Cerebellar nuclear complex (tissue), 1 donor: Measurements from ENCODE around the gene C9orf43.

Experiments used
- DNase-seq, 2 experiments: peaks; one replicate each; lab custom pipeline; 2025; lab: John Stamatoyannopoulos, UW

The C9orf43 gene

GRCh38 chr9:113468716-113469448, 58.3 kb downstream of the C9orf43 start:
- DNase-seq = no peak

DNA sequence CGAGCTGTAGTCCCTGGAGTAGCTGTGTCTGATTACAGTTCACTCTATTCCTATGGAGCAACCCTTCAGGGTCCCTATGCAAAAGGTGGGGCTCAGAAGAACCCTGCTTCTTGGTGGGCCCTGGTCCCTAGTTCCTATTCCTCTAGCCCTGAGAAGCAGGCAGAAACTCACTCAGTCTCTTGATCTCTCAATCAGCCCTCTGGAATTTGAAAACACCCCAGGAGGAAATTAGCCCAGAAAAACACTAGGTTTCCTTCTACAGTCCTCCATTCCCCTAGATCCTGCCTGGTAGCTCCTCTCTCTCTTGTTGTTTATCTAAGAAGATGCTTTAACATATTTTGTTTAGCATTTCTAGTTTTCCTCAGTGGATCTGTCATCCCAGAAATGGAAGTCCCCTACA, 60.6 kb downstream of the C9orf43 start:
- DNase-seq = no peak

- DNase-seq = no peak
Measured at GRCh38 chr9:113471566-113471965, 61.0 kb downstream of the C9orf43 start.

GRCh38 chr9:113472199-113472598, 61.7 kb downstream of the C9orf43 start:
- no peak for DNase-seq

DNA sequence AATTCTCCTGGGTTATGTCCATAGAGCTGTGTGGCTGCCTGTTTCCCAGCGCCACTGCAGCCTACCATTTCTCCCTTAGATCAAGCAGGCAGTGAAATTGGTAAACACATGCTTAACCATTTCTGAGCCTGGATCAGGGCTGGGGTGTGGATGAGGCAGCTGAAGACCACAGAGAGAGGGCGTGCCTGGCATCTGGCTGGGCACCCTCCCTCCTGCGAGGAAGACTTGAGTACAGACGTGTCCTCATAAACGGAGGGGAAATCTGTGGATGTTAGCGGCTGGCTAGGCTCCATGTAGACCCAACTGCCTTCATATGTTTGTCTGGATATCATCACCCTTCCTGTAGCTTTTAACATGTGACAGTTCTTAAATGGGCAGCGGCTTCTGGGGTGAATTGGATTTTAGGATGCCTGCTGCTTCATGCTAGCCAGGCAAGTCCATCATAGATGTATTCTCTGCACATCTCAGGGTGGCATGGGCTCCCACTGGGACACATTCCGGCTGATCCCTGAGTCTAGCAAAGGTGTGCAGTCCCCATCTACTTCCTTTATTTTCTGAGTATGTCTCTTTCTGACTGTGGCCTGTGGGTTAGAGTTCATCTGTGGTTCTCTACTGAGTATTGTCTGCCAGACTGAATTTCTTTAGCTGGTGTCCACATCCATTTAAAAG, 63.9 kb downstream of the C9orf43 start:
- DNase-seq = no peak

- no peak for DNase-seq
Measured at GRCh38 chr9:113475031-113475430, 64.5 kb downstream of the C9orf43 start.

GRCh38 chr9:113475992-113476391, 65.4 kb downstream of the C9orf43 start:
- no peak for DNase-seq

DNA sequence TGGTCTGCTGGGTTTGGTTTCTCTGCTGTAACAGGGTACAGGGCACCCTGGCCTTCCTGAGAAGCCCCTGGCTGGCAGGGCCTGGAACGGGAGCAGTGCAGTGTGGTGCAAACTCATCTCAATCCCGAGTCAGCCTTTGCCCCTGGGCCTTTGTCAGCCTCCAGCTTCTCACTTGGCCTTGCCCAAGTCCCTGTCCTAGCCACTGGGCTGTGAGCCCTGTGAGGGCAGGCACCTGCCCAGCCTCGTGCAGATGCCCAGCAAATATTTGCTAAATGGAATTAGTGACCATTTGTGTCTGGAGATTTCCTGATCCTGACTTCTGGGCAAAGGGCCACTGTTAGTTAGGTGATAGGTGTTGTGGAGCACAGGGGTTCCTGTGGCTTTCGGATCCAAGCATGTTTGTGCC, 66.0 kb downstream of the C9orf43 start:
- no peak for DNase-seq

DNA sequence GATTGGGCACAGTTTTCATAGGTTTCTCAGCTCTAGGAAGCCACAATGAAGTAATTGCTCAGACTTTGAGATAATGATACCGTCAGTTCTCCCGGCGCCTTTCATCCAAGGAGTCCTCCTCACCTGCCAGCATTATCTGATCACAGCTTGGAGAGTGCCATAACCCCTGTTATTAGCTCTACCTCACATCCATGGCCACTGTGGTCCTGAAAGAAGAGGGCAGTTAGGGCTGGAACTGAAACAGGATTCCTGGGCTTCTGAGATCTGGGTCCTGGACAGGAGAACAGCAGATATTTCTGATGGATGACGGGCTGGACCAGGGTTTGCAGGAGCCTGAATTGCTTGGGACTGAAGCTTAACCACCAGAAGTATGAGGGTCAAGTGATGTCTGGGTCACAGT, 66.5 kb downstream of the C9orf43 start:
- DNase-seq = no peak

- DNase-seq = no peak
Measured at GRCh38 chr9:113477661-113478060, 67.1 kb downstream of the C9orf43 start.

DNA sequence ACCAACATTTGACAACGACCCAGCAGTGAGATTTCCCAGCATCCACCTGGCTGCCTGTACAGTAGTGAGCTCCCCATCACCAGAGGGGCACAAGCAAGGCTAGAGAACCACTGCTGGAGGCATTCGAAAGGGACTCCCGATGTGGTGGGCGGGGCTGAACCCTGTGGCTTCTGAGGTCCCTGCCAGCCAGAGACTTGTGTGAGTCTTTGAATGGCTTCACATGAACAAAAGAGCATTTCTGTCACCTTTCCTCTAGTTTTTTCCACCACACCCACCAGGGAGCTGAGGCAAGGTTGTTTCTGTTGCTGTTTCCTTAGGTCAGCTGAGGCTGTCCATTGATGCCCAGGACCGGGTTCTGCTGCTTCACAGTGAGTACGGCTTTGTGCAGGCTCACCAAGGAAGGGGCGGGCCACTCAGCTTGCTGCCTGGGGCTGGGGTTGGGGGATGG, 68.7 kb downstream of the C9orf43 start:
- no peak for DNase-seq
